OCI-LY1 (cell line): ENCODE results near the gene ASB13.

ENCODE experiments used
- H2AFZ ChIP-seq: fragments of 200-600 bp; sonication (generic), shearing (Covaris generic); 2 replicates; pipeline ENCODE4 v1.6.0; 2014; ENCODE audit warnings: antibody characterized with exemption, mild to moderate bottlenecking, low read length
- H3F3A ChIP-seq: fragments of 200-600 bp; sonication (generic), shearing (Covaris generic); 2 replicates; pipeline ENCODE4 v1.6.0; 2014; ENCODE audit warnings: mild to moderate bottlenecking, antibody characterized with exemption, low read length, moderate library complexity; ENCODE audit not compliant: insufficient read depth
- H3K27ac ChIP-seq: fragments of 200-600 bp; sonication (generic); 2 replicates; pipeline ENCODE4 v1.5.1; 2014; ENCODE audit warnings: low read length, mixed run types, mild to moderate bottlenecking, low read depth; ENCODE audit not compliant: poor library complexity, severe bottlenecking
- H3K27me3 ChIP-seq: fragments of 200-600 bp; sonication (generic); 2 replicates; pipeline ENCODE4 v1.6.0; 2014; ENCODE audit warnings: antibody characterized with exemption, mild to moderate bottlenecking, low read length, moderate library complexity; ENCODE audit not compliant: insufficient read depth
- H3K36me3 ChIP-seq: fragments of 200-600 bp; sonication (generic); 2 replicates; pipeline ENCODE4 v1.6.1; 2014; ENCODE audit warnings: mild to moderate bottlenecking, antibody characterized with exemption, low read length, moderate library complexity, mixed read lengths; ENCODE audit not compliant: insufficient read depth
- H3K4me1 ChIP-seq: fragments of 200-600 bp; sonication (generic); 2 replicates; pipeline ENCODE4 v1.5.1; 2014; ENCODE audit warnings: mild to moderate bottlenecking, low read length, moderate library complexity; ENCODE audit not compliant: insufficient read depth, severe bottlenecking
- H3K4me2 ChIP-seq: fragments of 200-600 bp; sonication (generic), shearing (Covaris generic); 2 replicates; pipeline ENCODE4 v1.6.1; 2014; ENCODE audit warnings: low read length
- H3K4me3 ChIP-seq: fragments of 200-600 bp; sonication (generic); 2 replicates; pipeline ENCODE4 v1.5.1; 2014; ENCODE audit warnings: low read length, low read depth, mild to moderate bottlenecking, mixed read lengths; ENCODE audit not compliant: poor library complexity, severe bottlenecking
- H3K79me2 ChIP-seq: fragments of 200-600 bp; shearing (Covaris generic); 2 replicates; pipeline ENCODE4 v1.6.1; 2016; ENCODE audit warnings: mixed run types, low read length, mixed read lengths; ENCODE audit not compliant: insufficient read depth
- H3K9ac ChIP-seq: fragments of 200-600 bp; sonication (generic), shearing (Covaris generic); 2 replicates; pipeline ENCODE4 v1.6.1; 2014; ENCODE audit warnings: mild to moderate bottlenecking, low read length, mixed read lengths
- H3K9me2 ChIP-seq: fragments of 200-600 bp; sonication (generic), shearing (Covaris generic); 2 replicates; pipeline ENCODE4 v1.6.1; 2014; ENCODE audit warnings: low read depth, mild to moderate bottlenecking, low read length, mixed read lengths
- H3K9me3 ChIP-seq: fragments of 200-600 bp; shearing (Covaris generic); 2 replicates; pipeline ENCODE4 v1.6.1; 2014; ENCODE audit warnings: low read length, mixed read lengths
- H4K20me1 ChIP-seq: fragments of 200-600 bp; sonication (generic), shearing (Covaris generic); 2 replicates; pipeline ENCODE4 v1.6.0; 2016; ENCODE audit warnings: mild to moderate bottlenecking, low read length; ENCODE audit not compliant: insufficient read depth
- CTCF ChIP-seq: fragments of 200-600 bp; sonication (generic), shearing (Covaris generic); IDR thresholded peaks from 2 replicates; pipeline ENCODE4 v1.5.1; 2017; ENCODE audit warnings: mild to moderate bottlenecking, antibody characterized with exemption, low read length, moderate library complexity, mixed read lengths
- EZH2 ChIP-seq: fragments of 200-600 bp; sonication (generic), shearing (Covaris generic); IDR thresholded peaks from 2 replicates; pipeline ENCODE4 v1.8.0; 2017; ENCODE audit warnings: borderline replicate concordance, mixed run types, mild to moderate bottlenecking, antibody characterized with exemption, low read length, moderate library complexity, mixed read lengths

ASB13 gene

DNA sequence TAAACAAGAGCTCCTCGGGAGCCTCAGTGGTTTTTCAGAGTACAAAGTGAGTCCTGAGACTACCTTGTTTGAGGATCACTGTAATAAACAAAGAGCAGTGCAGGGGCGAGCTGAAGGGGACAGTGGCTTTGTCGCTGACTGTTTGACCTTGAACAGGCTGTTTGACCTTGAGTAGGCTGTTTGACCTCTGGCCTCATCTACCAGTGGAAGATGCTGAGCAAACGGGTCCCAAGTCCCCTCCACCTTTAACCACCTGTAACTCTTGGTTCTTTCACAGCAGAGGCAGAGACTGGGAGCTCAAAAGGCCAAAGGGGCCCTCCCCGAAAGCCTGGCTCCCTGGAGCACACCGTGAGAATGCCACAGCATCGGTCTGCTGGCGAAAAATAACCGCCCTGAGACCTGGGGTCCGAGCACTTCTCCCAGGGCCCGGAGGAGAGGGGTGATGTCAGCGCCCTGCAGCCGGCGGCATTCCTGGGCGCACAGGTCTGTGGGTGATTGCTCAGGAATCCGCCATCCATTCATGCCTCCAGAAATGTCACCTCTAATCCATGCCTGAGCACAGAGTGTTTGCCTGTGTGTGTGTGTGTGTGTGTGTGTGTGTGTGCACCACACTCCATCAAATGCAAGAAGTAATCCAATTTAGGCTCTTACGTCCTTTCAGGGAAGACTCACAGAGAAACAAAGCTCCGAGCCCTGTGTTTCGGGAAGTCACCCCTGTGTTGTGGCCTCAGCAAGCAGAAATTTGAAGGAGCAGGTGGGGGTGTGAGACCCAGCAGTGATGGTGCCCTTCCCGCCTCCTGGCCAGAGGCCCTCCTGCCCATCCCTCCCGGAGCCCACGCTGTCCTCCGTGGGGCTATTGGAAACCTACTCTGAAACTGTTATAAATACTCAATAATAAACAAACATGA is 66.5 kb downstream of the ASB13 start:
- Histone ChIP-seq H3K4me2 (no peak overlapping the region), H3K27me3 (no peaks in the 10 kb centered on the region; the same call in 1 of the 2 replicates), H3K9me2 (no peaks in the 10 kb centered on the region), H3F3A (no peaks in the 10 kb centered on the region), H3K79me2 (no peaks in the 10 kb centered on the region), H3K9me3 (no peaks in the 10 kb centered on the region), H4K20me1 (no peaks in the 10 kb centered on the region), H2AFZ (no peak overlapping the region), H3K27ac (no peak overlapping the region), H3K4me1 (no peaks in the 10 kb centered on the region), H3K36me3 (no peaks in the 10 kb centered on the region), H3K4me3 (no peak overlapping the region), H3K9ac (no peak overlapping the region)
- no peak for TF ChIP-seq CTCF
- no peak for TF ChIP-seq EZH2

GRCh38 chr10:5598085-5598690 is 68.2 kb downstream of the ASB13 start:
- Histone ChIP-seq H3K27ac (no peak overlapping the region), H3K4me3 (no peak overlapping the region), H4K20me1 (no peaks in the 10 kb centered on the region), H3K4me2 (no peak overlapping the region), H2AFZ (no peak overlapping the region), H3K27me3 (no peaks in the 10 kb centered on the region; the same call in 1 of the 2 replicates), H3K9me2 (no peaks in the 10 kb centered on the region), H3K36me3 (no peaks in the 10 kb centered on the region), H3K79me2 (no peaks in the 10 kb centered on the region), H3K9ac (no peak overlapping the region), H3F3A (no peaks in the 10 kb centered on the region), H3K9me3 (no peaks in the 10 kb centered on the region), H3K4me1 (no peaks in the 10 kb centered on the region)
- TF ChIP-seq EZH2 = no peak
- no peak for TF ChIP-seq CTCF

- H3K36me3 ChIP-seq = no peaks in the 10 kb centered on the region
- no peak overlapping the region for H3K4me2 ChIP-seq
- no peaks in the 10 kb centered on the region for H4K20me1 ChIP-seq
- TF ChIP-seq CTCF (no peak), EZH2 (no peak)
- H3K9me3 ChIP-seq = no peaks in the 10 kb centered on the region
- H3K27me3 ChIP-seq = no peaks in the 10 kb centered on the region; the same call in 1 of the 2 replicates
- H3K4me1 ChIP-seq = no peaks in the 10 kb centered on the region
- H3K9me2 ChIP-seq = no peaks in the 10 kb centered on the region
- no peaks in the 10 kb centered on the region for H3K79me2 ChIP-seq
- H3F3A ChIP-seq = no peaks in the 10 kb centered on the region
- H3K27ac ChIP-seq = no peak overlapping the region
- H3K4me3 ChIP-seq = no peak overlapping the region
- H2AFZ ChIP-seq = no peak overlapping the region
- no peak overlapping the region for H3K9ac ChIP-seq
Measured at GRCh38 chr10:5596611-5597341, 69.6 kb downstream of the ASB13 start.
